Measurements from ENCODE around the gene POLR2I.

GRCh38 chr19:36079389-36079945, 35.2 kb downstream of the POLR2I start:
- TF ChIP-seq CTCF (IDR thresholded peaks at IDR 0.05; ENCODE audit: low read depth, low read length), result no peak
- TF ChIP-seq EZH2phosphoT487 (IDR thresholded peaks at IDR 0.05; ENCODE audit: low read depth), result no peak
